Measurements from ENCODE around the gene CHD9NB.
A peak's percentile ranks its signal among the peaks of the same experiment; 100 is the strongest.
"Not testable (repeated sequence)": the region's sequence is repeated elsewhere in the genome, so short reads cannot be mapped to it uniquely, and the experiment has no call there.

CHD9NB gene

GRCh38 chr16:53055541-53056391 is 3.1 kb upstream of the CHD9NB start:
- DNase-seq: peak; percentile 35

DNA sequence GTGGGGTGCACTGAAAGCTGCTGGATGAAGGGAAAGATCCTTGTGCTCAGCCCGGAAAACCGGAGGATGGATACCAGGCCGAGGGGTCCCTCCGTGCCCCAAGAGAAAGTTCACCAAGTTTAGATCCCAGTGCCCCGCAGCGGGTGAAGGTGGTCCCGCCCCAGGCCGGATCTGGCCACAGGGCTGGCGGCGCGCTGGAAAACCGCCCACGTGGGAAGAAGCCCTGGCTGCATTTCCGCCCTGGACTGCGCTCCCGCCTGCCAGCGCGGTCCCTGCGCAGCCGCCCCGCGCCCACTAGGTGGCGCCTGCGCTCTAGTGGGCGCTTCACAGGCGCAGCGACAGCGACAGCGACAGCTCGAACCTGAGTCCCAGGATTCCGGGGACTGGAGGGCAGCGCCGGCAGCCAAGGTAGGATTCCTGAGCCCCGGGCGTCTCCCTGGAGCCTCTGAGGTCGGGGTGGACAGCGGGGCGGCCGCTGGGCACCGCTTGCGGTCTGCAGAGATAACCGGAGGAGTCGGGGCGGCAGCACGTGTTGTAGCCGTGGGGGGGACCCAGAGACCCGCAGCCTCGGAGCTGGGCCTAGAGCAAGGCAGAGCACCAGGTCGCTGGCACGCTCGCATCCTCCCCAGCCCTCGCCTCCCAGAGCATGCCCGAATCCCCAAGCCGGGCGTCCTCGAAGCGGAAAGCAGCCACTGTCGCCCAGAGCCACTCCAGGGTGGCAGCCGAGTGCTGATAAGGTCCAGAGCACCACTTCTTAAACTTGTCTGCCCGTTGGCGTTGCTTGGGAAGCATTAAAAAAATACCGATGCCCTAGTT is 2.2 kb upstream of the CHD9NB start, which contains the start of gene CHD9:
TSS of gene CHD9 (plus strand) at position 322 of the 816 bp plus-strand sequence. CDS start 101,099 bp downstream, outside the sequence.
- DNase-seq: peak; percentile 86

- peak; percentile 33 for DNase-seq
Observed at GRCh38 chr16:53053967-53054669, 1.4 kb upstream of the CHD9NB start.

GRCh38 chr16:53051255-53051654 is 1.4 kb downstream of the CHD9NB start:
- not testable (repeated sequence) for DNase-seq

GRCh38 chr16:53048139-53048915 is 4.4 kb downstream of the CHD9NB start:
- DNase-seq: no peak

DNA sequence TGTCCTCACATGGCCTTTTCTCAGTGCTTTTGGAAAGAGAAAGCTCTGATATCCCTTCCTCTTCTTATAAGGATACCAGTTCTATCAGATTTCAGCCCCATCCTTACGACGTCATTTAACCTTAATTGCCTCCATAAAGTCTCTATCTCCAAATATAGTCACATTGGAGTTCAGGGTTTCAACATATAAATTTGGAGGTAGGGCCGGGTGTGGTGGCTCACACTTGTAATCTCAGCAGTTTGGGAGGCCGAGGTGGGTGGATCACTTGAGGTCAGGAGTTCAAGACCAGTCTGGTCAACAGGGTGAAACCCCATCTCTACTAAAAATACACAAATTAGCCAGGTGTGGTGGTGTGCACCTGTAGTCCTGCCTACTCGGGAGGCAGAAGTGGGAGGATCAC is 5.2 kb downstream of the CHD9NB start:
- DNase-seq: not testable (repeated sequence)

GRCh38 chr16:53045341-53046220 is 7.1 kb downstream of the CHD9NB start:
- no peak for DNase-seq

GRCh38 chr16:53043986-53044601 is 8.6 kb downstream of the CHD9NB start:
- no peak for DNase-seq

DNA sequence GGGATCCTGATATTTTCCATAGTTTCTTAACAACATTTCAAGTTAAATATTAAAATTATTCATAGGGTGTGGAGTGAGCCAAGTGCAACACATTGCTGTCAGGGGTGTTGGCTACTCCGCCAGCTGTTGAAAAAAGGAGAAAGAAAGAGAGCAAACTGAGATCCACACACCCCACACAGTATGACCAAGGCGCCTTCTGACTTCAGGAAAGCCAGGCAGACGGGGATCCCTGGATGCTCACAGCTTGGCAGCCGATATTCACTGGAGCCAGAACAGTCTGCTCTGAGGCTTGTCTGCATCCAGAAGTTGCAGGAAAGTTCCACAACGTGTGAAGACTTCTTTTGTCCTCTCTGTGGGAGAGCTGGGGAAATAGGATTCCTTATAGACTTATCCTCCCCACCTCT is 9.3 kb downstream of the CHD9NB start:
- no peak for DNase-seq

DNA sequence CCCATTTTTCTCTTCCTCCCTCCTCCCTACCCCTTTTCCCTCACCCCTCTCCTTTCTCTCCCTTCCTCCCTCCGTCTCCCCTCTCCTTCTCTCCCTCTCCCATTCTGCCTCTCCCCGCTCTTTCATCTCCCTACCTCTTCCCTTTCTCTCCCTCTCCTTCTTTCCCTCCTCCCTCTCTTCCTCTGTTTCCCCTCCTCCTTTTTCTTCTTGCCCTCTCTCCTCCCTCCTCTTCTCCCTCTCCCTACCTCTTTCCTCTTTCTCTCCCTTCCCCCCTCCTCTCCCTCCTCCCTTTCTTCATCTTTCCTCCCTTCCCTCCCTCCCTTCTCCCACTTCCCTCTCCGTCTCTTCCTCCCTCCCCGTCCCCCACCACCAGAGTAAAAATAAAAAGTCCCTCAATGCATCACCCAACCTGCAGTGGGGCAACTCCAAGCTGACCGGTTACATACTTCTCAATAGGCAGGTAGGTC is 10.4 kb downstream of the CHD9NB start:
- no peak for DNase-seq

DNA sequence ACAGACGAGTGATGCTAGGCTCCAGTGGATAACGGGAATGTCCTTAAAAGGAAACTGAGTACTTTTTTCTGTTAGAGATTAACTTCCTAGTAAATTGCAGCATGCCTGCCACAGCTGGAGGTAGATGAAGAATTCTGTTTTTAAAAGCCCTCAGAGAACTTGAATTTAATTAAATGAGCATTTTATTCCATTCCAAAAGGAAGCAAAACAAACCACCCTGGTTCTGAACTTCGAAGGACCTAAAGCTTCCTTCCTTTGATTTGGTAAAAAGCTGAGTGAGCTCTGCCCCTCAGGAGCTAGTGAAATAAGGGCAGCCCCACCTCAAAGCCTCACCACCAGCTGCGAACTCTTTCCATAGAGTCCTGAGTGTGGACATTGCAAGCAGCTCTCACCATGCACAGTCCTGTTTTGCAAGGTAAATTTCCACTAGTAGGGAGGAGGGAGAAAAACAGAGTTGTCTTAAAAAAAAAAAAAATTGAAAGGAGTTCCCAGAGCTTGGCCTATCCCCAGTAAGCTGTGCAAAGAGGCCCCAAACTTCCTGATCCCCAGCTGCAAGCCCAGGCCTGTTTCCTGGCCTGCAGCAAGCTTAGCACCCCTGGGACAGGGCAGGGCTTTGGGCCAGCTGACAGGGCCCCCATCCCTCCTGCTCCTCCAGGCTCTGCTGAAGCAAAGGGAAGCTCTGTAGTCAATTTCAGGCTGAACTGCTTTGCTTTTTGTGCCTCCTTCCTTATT is 11.2 kb downstream of the CHD9NB start:
- no peak for DNase-seq

DNA sequence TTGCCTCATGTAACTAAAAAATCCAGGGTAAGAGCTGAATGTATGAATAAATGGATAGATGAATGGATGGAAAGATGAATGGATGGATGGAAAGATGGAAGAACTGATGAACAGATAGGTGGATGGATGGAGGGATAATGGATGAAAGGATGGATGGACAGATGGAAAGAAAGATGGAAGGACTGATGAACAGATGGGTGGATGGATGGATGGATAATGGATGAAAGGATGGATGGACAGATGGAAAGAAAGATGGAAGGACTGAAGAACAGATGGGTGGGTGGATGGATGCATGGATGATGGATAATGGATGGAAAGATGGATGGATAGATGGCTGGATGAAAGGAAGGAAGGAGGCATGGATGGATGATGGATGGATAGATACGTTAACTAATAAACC is 11.9 kb downstream of the CHD9NB start:
- no peak for DNase-seq

- DNase-seq: not testable (repeated sequence)
Observed at GRCh38 chr16:53036711-53037110, 16.0 kb downstream of the CHD9NB start.

GRCh38 chr16:53036066-53036465 is 16.6 kb downstream of the CHD9NB start:
- DNase-seq: no peak

DNA sequence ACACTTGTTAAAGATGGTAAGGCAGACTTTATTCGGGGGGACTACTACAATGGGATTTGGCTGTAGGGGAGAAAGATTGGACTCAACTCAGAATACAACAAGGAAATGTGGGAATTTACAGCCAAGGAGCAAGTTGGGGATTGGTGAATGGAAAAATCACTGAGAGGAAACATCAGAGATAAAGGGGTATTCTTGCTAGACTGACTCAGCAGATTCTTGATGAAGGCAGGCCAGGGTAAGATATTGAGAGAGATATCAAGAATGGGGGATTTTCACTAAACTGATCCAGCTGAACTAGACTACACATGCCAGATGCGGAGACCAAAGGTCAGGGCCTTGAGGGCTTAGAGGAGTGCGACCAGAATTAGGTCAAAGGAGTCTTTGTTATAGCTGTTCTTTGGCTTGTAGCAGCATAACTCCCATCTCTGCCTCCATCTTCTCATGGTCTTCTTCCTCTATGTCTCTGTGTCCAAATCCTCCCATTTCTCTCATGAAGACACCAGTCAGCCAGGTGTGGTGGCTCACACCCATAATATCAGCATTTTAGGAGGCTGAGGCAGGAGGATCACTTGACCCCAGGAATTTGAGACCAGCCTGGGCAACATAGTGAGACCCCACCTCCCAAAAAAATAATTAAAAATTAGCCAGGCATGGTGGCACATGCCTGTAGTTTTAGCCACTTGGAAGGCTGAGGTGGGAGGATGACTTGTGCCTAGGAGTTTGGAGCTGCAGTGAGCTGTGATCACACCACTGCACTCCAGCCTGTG is 17.3 kb downstream of the CHD9NB start:
- no peak for DNase-seq

- DNase-seq: no peak
Observed at GRCh38 chr16:53034306-53034705, 18.4 kb downstream of the CHD9NB start.

DNA sequence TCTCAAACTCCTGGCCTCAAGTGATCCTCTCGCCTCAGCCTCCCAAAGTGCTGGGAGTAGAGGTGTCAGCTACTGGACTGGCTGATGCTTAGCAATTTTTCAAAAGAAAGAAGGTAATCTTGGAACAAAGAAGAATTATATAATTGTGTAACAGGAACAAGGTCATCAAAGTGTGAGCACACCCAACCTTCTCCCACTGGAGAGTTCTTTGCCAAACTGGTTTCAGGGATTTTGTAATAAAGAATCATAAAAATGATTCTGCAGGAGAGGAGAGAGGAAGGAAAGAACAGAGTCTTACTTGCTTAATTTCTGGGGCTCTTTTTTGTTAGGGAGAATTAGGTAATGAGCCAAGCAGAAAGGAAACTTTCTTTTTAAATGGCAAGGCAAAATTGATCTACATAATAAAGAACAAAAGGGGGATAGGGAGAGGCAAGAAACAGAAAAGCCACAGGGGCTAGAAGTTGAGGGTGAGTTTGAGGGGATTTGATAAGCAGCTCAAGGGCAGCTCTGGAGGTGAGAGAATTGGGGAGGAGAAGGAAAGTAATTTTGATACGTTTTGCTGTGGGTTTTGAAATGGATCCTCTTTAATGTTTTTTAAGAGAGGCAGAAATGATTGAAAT is 21.3 kb downstream of the CHD9NB start:
- DNase-seq: no peak

GRCh38 chr16:53029971-53030370 is 22.7 kb downstream of the CHD9NB start:
- DNase-seq: no peak

- peak; percentile 3 for DNase-seq
Observed at GRCh38 chr16:53024045-53024444, 28.7 kb downstream of the CHD9NB start.

All from activated CD4-positive, alpha-beta T cell treated with anti-CD3 and anti-CD28 coated beads, Interleukin-2, Interleukin-6, amounts not matched to agents 100 ng/mL and 50 ng/mL, durations not matched to agents 16 hours and 8 hours (primary cell).